ENCODE measurements around the gene DEFB127.
"Not testable (repeated sequence)": the region's sequence is repeated elsewhere in the genome, so short reads cannot be mapped to it uniquely, and the experiment has no call there.

The DEFB127 gene

GRCh38 chr20:157154-157553 lies at the start of gene DEFB127:
TSS of gene DEFB127 (plus strand) at chr20:157454. CDS start at chr20:157545, 91 bp downstream.
- no peak for DNase-seq

- DNase-seq = no peak
These were observed 44.9 kb upstream of the DEFB127 start for GRCh38 chr20:112396-112795.

GRCh38 chr20:117518-117917 lies 39.7 kb upstream of the DEFB127 start:
- DNase-seq = no peak

- not testable (repeated sequence) for DNase-seq
These were observed 27.4 kb upstream of the DEFB127 start for GRCh38 chr20:129786-130323.

- peak in 1 of 2 donors; percentile 18 for DNase-seq
These were observed 19.4 kb upstream of the DEFB127 start for GRCh38 chr20:137668-138490.

GRCh38 chr20:142290-142689 lies 15.0 kb upstream of the DEFB127 start, which contains the start of gene DEFB126:
TSS of gene DEFB126 (plus strand) at chr20:142590. CDS start at chr20:142629, 39 bp downstream.
- no peak for DNase-seq

GRCh38 chr20:145877-146276 lies 11.4 kb upstream of the DEFB127 start:
- no peak for DNase-seq

GRCh38 chr20:152131-152530 lies 5.1 kb upstream of the DEFB127 start:
- no peak for DNase-seq

- no peak for DNase-seq
These were observed 7.4 kb downstream of the DEFB127 start for GRCh38 chr20:164618-165017.

- DNase-seq = no peak
These were observed 11.6 kb downstream of the DEFB127 start for GRCh38 chr20:168876-169275.

GRCh38 chr20:184288-184687 lies 27.0 kb downstream of the DEFB127 start:
- no peak for DNase-seq

GRCh38 chr20:187733-188132 lies 30.5 kb downstream of the DEFB127 start:
- no peak for DNase-seq

GRCh38 chr20:189611-190010 lies 32.4 kb downstream of the DEFB127 start, which contains the start of gene DEFB128:
TSS of gene DEFB128 (minus strand) at chr20:189711. CDS start at chr20:189623, 88 bp downstream.
- DNase-seq = no peak

- DNase-seq = no peak
These were observed 41.0 kb downstream of the DEFB127 start for GRCh38 chr20:198225-198624.

GRCh38 chr20:199996-200395 lies 42.7 kb downstream of the DEFB127 start:
- no peak for DNase-seq

- DNase-seq = not testable (repeated sequence)
These were observed 46.4 kb downstream of the DEFB127 start for GRCh38 chr20:203630-204029.
